Tibial nerve (tissue), 4 donors: ENCODE data around the gene RPS19. TPM values are rescaled to one million over a fixed set of nuclear protein-coding genes. Genes with fewer than 3 reads are reported as not detected.

Experiments
- DNase-seq, 2 donors: peaks; one replicate each; pipeline ENCODE4 v3.0.0-alpha.2; 2019; ENCODE audit warnings: low spot score in 2 of 2
- H3K27ac ChIP-seq, 4 donors: fragments of 200-600 bp; sonication (generic) in 3 of 4; one replicate each; pipeline ENCODE4 v1.5.1; 2017 to 2019; ENCODE audit warnings: mild to moderate bottlenecking in 1 of 4
- H3K27me3 ChIP-seq, 2 donors: fragments of 200-600 bp; sonication (generic) in 1 of 2; one replicate each; pipeline versions ENCODE4 v1.5.1 to v1.6.0; 2017 to 2019
- H3K36me3 ChIP-seq, 3 donors: fragments of 200-600 bp; sonication (generic); one replicate each; pipeline ENCODE4 v1.5.1; 2018 to 2019
- H3K4me1 ChIP-seq, 4 donors: fragments of 200-600 bp; sonication (generic) in 3 of 4; one replicate each; pipeline ENCODE4 v1.5.1; 2017 to 2019
- H3K4me3 ChIP-seq, 4 donors: fragments of 200-600 bp; sonication (generic) in 3 of 4; one replicate each; pipeline ENCODE4 v1.5.1; 2017 to 2019; ENCODE audit warnings: mild to moderate bottlenecking in 1 of 4, moderate library complexity in 1 of 4
- H3K9me3 ChIP-seq, 4 donors: fragments of 200-600 bp; sonication (generic) in 3 of 4; one replicate each; pipeline ENCODE4 v1.5.1; 2017 to 2019
- CTCF ChIP-seq, 5 experiments: fragments of 200-600 bp in 3 of 5; fragments of 450-650 bp in 2 of 5; sonication (generic) in 3 of 5; IDR thresholded peaks; one replicate each; pipeline ENCODE4 v1.5.1; 2016 to 2019; ENCODE audit warnings: antibody characterized with exemption in 5 of 5, mild to moderate bottlenecking in 3 of 5, moderate library complexity in 2 of 5
- EP300 ChIP-seq, 2 donors: sonication (generic); formaldehyde crosslinking; IDR thresholded peaks; one replicate each; pipeline ENCODE4 v1.6.1; 2017; ENCODE audit warnings: antibody characterized with exemption in 2 of 2, mild to moderate bottlenecking in 1 of 2
- POLR2A ChIP-seq, 2 donors: fragments of 450-650 bp; IDR thresholded peaks; one replicate each; pipeline ENCODE4 v1.6.1; 2017; ENCODE audit warnings: antibody characterized with exemption in 2 of 2, mild to moderate bottlenecking in 2 of 2, moderate library complexity in 2 of 2
- WGBS, 2 donors: methylation state at CpG; one replicate each; pipeline ENCODE4 v1.1.5; 2018; 5-methylcytosine and 5-hydroxymethylcytosine counted together
- total RNA-seq, 4 donors: library from RNA; depleted of rRNA; stranded (reverse); fragments of >200 nt; gene quantifications; one replicate each; pipeline ENCODE4 v1.1.0, GENCODE V29; 2016

Gene RPS19
- total RNA-seq, 4 donors from 2014 or later = 835 to 1,204 (median 1,038) TPM

- no peak for DNase-seq
- Histone ChIP-seq H3K27me3 (no peaks in the 10 kb centered on the region), H3K27ac (peak overlapping the region in 1 of 4 donors; percentile 75), H3K36me3 (no peaks in the 10 kb centered on the region), H3K4me1 (peaks cover 0 to 9% (median 2%) of the 10 kb centered on the region in 4 donors), H3K4me3 (peak overlapping the region in 1 of 4 donors; percentile 36), H3K9me3 (no peaks in the 10 kb centered on the region)
- TF ChIP-seq CTCF (IDR thresholded peaks at IDR 0.05) (no peak), EP300 (IDR thresholded peaks at IDR 0.05) (no peak), POLR2A (IDR thresholded peaks at IDR 0.05) (no peak)
- 65 to 66% methylated on average over 13 to 17 of the region's 17 CpGs for WGBS, 2 donors
Measured at GRCh38 chr19:41877916-41878905, 18.2 kb downstream of the RPS19 start.

GRCh38 chr19:41879080-41879479 is 19.0 kb downstream of the RPS19 start:
- no peaks in the 10 kb centered on the region for H3K27me3 ChIP-seq
- no peaks in the 10 kb centered on the region for H3K36me3 ChIP-seq
- peaks cover 0 to 9% (median 2%) of the 10 kb centered on the region in 4 donors for H3K4me1 ChIP-seq
- no peak overlapping the region for H3K4me3 ChIP-seq
- no peak for DNase-seq
- H3K9me3 ChIP-seq = no peaks in the 10 kb centered on the region
- no peak overlapping the region for H3K27ac ChIP-seq
- whole genome bisulfite sequencing, 2 donors = 75 to 84% methylated on average over 4 to 21 of the region's 21 CpGs
- no peak for TF ChIP-seq POLR2A (IDR thresholded peaks at IDR 0.05)
- no peak for TF ChIP-seq EP300 (IDR thresholded peaks at IDR 0.05)
- no peak for TF ChIP-seq CTCF (IDR thresholded peaks at IDR 0.05)

GRCh38 chr19:41879670-41880328 is 19.7 kb downstream of the RPS19 start:
- Histone ChIP-seq H3K9me3 (no peaks in the 10 kb centered on the region), H3K36me3 (no peaks in the 10 kb centered on the region), H3K4me3 (no peak overlapping the region), H3K4me1 (peaks cover 0 to 14% (median 4%) of the 10 kb centered on the region in 4 donors), H3K27me3 (no peaks in the 10 kb centered on the region), H3K27ac (no peak overlapping the region)
- TF ChIP-seq POLR2A (IDR thresholded peaks at IDR 0.05) = no peak
- no peak for TF ChIP-seq CTCF (IDR thresholded peaks at IDR 0.05)
- no peak for TF ChIP-seq EP300 (IDR thresholded peaks at IDR 0.05)
- 73 to 80% methylated on average over 7 of the region's 7 CpGs for WGBS, 2 donors
- no peak for DNase-seq

- H3K36me3 ChIP-seq = no peaks in the 10 kb centered on the region
- WGBS, 2 donors = 60 to 65% methylated on average over 5 of the region's 5 CpGs
- H3K4me1 ChIP-seq = peaks cover 0 to 19% (median 9%) of the 10 kb centered on the region in 4 donors
- no peak overlapping the region for H3K27ac ChIP-seq
- H3K9me3 ChIP-seq = no peaks in the 10 kb centered on the region
- no peak for TF ChIP-seq POLR2A (IDR thresholded peaks at IDR 0.05)
- TF ChIP-seq EP300 (IDR thresholded peaks at IDR 0.05) = no peak
- no peak for TF ChIP-seq CTCF (IDR thresholded peaks at IDR 0.05)
- no peak overlapping the region for H3K4me3 ChIP-seq
- H3K27me3 ChIP-seq = no peaks in the 10 kb centered on the region
- DNase-seq = no peak
Measured at GRCh38 chr19:41880329-41880708, 20.3 kb downstream of the RPS19 start.
